Measurements from ENCODE around the gene CGNL1.

GRCh38 chr15:57505949-57506391 is 129.7 kb downstream of the CGNL1 start:
- TF ChIP-seq TAF1 (IDR thresholded peaks at IDR 0.05; ENCODE audit: low read depth) = peak; percentile 40; the same call in 1 of the 2 replicates
- TF ChIP-seq REST (IDR thresholded peaks at IDR 0.05; ENCODE audit: low read depth) = 0 out of 2 replicates have a peak, but pooled peaks have one; percentile 10
- TF ChIP-seq FOXM1 (IDR thresholded peaks at IDR 0.05; ENCODE audit: borderline replicate concordance, low read depth) = peak; percentile 90
- peak; percentile 74; the same call in 1 of the 2 replicates for TF ChIP-seq CEBPB (IDR thresholded peaks at IDR 0.05)
- no peak for TF ChIP-seq RAD21 (IDR thresholded peaks at IDR 0.05; ENCODE audit: low read depth)
- no peak for TF ChIP-seq EGR1 (IDR thresholded peaks at IDR 0.05)
- TF ChIP-seq MAX (IDR thresholded peaks at IDR 0.05) = peak; percentile 96
- TF ChIP-seq EP300 (IDR thresholded peaks at IDR 0.05; ENCODE audit: borderline replicate concordance) = peak; percentile 90
- TF ChIP-seq, protein P1, sequence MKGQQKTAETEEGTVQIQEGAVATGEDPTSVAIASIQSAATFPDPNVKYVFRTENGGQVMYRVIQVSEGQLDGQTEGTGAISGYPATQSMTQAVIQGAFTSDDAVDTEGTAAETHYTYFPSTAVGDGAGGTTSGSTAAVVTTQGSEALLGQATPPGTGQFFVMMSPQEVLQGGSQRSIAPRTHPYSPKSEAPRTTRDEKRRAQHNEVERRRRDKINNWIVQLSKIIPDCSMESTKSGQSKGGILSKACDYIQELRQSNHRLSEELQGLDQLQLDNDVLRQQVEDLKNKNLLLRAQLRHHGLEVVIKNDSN (IDR thresholded peaks at IDR 0.05) = peak; percentile 78
